Measurements from ENCODE around the gene CDKN2AIPNL. TPM values are rescaled to one million over a fixed set of nuclear protein-coding genes. Genes with fewer than 3 reads are reported as not detected.

Gene CDKN2AIPNL
- total RNA-seq, 3 donors from 2014 or later: 16.0 to 24.4 (median 17.1) TPM

DNA sequence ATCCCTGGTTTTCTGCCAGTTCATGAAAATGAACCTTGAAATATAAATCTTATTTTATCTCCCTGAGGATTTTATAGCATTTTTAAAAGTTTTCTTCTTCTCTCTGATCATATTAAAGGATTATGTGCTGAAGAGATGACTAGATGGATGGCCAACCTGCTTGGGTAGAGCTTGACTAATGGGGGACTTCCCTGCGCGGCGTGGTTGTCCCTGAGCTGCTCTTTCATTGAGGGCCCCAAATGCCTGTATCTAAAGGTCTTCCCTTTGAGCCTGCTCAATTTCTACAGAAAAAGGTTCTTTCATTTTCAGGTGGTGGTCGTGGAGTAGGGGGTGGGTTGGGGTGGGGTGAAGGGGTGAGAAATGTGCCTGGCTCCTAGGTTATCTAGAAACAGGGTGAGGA lies 20.5 kb upstream of the CDKN2AIPNL start:
- no peaks in the 10 kb centered on the region for H3K9me3 ChIP-seq
- DNase-seq (no peak), ATAC-seq (no peak)
- H3K36me3 ChIP-seq (ENCODE audit: low read depth): no peaks in the 10 kb centered on the region
- intact Hi-C loops (cut with DNase I, micrococcal nuclease): no loop called here
- TF ChIP-seq, protein P1, sequence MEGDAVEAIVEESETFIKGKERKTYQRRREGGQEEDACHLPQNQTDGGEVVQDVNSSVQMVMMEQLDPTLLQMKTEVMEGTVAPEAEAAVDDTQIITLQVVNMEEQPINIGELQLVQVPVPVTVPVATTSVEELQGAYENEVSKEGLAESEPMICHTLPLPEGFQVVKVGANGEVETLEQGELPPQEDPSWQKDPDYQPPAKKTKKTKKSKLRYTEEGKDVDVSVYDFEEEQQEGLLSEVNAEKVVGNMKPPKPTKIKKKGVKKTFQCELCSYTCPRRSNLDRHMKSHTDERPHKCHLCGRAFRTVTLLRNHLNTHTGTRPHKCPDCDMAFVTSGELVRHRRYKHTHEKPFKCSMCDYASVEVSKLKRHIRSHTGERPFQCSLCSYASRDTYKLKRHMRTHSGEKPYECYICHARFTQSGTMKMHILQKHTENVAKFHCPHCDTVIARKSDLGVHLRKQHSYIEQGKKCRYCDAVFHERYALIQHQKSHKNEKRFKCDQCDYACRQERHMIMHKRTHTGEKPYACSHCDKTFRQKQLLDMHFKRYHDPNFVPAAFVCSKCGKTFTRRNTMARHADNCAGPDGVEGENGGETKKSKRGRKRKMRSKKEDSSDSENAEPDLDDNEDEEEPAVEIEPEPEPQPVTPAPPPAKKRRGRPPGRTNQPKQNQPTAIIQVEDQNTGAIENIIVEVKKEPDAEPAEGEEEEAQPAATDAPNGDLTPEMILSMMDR (IDR thresholded peaks at IDR 0.05): no peak
- peaks cover 13% of the 10 kb centered on the region for H3K4me1 ChIP-seq (ENCODE audit: low read depth)
- H3K4me3 ChIP-seq: no peak overlapping the region

DNA sequence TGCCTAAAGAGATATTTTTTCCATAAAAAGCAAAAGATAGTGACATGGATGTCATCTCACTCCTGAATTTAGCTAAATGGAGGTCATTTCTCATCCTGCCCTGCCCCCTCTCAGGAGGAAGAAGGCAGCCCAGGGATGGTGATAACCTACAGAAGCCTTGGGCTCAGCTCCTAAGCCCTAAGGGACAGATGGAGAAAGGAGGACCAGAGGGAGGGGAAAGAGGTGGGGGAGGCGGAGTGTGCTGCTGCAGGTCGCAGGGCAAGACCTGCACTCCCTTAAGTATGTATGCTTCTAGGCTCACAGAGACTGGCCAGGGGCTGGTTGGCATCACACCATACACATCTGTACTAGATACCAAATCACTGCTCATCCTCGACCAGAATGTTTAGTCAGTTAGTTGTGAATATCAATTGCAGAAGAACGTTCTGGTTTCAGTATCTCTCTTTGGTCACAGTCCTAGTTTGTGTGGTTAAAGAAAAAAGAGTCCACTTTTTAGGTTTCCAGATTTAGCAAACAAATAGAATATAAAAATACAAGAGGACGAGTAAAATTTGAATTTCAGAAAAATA lies 18.4 kb upstream of the CDKN2AIPNL start:
- ATAC-seq: no peak
- Histone ChIP-seq H3K4me3 (no peak overlapping the region), H3K9me3 (no peaks in the 10 kb centered on the region), H3K4me1 (ENCODE audit: low read depth) (no peaks in the 10 kb centered on the region), H3K36me3 (ENCODE audit: low read depth) (no peaks in the 10 kb centered on the region)
- TF ChIP-seq, protein P1 (IDR thresholded peaks at IDR 0.05): no peak
- intact Hi-C loops (cut with DNase I, micrococcal nuclease): no loop called here
- no peak for DNase-seq

DNA sequence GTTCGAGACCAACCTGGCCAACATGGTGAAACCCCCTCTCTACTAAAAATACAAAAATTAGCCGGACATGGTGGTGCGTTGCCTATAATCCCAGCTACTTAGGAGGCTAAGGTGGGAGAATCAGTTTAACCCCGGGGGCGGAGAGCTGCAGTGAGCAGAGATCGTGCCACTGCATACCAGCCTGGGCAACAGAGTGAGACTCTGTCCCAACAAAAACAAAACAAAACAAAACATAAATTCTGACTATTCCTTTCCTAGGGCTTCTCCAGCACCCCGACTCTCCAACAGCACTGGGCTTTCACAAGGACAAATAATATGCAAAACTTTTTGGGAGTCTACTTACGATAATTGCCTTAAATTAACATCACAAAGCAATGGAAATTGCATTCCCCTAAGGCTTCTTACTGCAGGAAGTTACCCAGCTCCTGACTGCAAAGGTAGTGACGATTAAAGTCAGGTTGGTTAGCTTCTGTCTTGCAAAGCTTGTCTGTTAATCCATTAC lies 15.9 kb upstream of the CDKN2AIPNL start:
- Histone ChIP-seq H3K36me3 (ENCODE audit: low read depth) (no peaks in the 10 kb centered on the region), H3K4me1 (ENCODE audit: low read depth) (no peaks in the 10 kb centered on the region), H3K4me3 (no peak overlapping the region), H3K9me3 (no peaks in the 10 kb centered on the region)
- ATAC-seq: no peak
- no peak for DNase-seq
- TF ChIP-seq, protein P1 (IDR thresholded peaks at IDR 0.05): no peak
- intact Hi-C loops (cut with DNase I, micrococcal nuclease): no loop called here

DNA sequence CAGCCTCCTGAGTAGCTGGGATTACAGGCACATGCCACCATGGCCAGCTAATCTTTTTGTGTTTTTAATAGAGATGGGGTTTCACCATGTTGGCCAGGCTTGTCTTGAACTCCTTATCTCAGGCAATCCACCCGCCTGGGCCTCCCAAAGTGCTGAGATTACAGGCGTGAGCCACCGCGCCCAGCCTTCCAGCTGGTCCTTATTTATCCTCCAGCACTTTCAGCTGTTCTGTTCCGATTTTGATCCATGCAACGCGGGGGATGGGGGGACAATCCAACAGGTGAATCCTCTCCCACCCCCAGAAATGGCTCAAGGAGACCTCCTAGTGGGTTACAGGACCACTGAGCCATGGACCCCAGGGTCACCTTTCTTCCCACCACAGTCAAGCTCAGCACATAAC lies 14.7 kb upstream of the CDKN2AIPNL start:
- Histone ChIP-seq H3K4me1 (ENCODE audit: low read depth) (no peaks in the 10 kb centered on the region), H3K4me3 (no peak overlapping the region), H3K36me3 (ENCODE audit: low read depth) (no peaks in the 10 kb centered on the region), H3K9me3 (no peaks in the 10 kb centered on the region)
- no peak for ATAC-seq
- DNase-seq: no peak
- intact Hi-C loops (cut with DNase I, micrococcal nuclease): no loop called here
- TF ChIP-seq, protein P1 (IDR thresholded peaks at IDR 0.05): no peak

DNA sequence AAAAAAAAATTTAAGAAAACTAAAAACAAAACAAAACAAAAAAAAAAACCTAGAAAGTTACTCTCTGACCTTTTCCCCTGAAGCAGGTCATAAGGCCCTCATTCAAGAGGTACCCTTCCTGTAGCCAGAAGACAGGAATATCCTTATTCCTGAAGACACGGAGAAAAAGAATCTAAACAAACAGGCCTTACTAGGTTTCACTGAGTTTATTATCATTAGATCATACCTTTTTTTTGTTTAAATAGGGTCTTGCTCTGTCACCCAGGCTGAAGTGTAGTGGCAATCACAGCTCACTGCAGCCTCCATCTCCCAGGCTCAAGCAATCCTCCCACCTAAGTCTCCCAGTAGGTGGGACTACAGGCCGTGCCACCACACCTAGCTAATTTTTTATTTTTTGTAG lies 11.7 kb upstream of the CDKN2AIPNL start:
- Histone ChIP-seq H3K4me3 (no peak overlapping the region), H3K36me3 (ENCODE audit: low read depth) (no peaks in the 10 kb centered on the region), H3K9me3 (peaks cover 6% of the 10 kb centered on the region), H3K4me1 (ENCODE audit: low read depth) (no peaks in the 10 kb centered on the region)
- TF ChIP-seq, protein P1 (IDR thresholded peaks at IDR 0.05): no peak
- ATAC-seq (no peak), DNase-seq (no peak)
- intact Hi-C loops (cut with DNase I, micrococcal nuclease): no loop called here

Measured in mucosa of descending colon (tissue), 3 donors.